Brain microvascular endothelial cell (primary cell): Measurements from ENCODE around the gene ACOT4.
"Not testable (repeated sequence)": the region's sequence is repeated elsewhere in the genome, so short reads cannot be mapped to it uniquely, and the experiment has no call there.

Experiments
- DNase-seq: peaks from one replicate; pipeline ENCODE4 v3.0.0-alpha.2; 2020
- H3K27ac ChIP-seq: fragments of 250-450 bp; sonication (Bioruptor Pico); 2 replicates; pipeline ENCODE4 v1.5.1; 2020; ENCODE audit warnings: mild to moderate bottlenecking, moderate library complexity
- H3K27me3 ChIP-seq: fragments of 250-450 bp; sonication (Bioruptor Pico); replicated peaks from 2 replicates; pipeline ENCODE4 v1.5.1; 2020; ENCODE audit warnings: mild to moderate bottlenecking
- H3K36me3 ChIP-seq: fragments of 250-450 bp; sonication (Bioruptor Pico); replicated peaks from 2 replicates; pipeline ENCODE4 v1.5.1; 2020; ENCODE audit warnings: mild to moderate bottlenecking
- H3K4me3 ChIP-seq: 2 replicates; pipeline ENCODE4 v1.5.1; 2011; ENCODE audit warnings: low read depth, mild to moderate bottlenecking, control low read depth, low read length, moderate library complexity
- in situ Hi-C: cut with HindIII; loops from 2 replicates; pipeline ENCODE4 v1.10.0; 2017; ENCODE audit warnings: low sequenced_read_pairs, low pct_ligation_motif_present
- TF ChIP-seq, protein P1 (sequence below): IDR thresholded peaks from 2 replicates; pipeline ENCODE4 v1.5.1; 2011; ENCODE audit warnings: low read depth, mild to moderate bottlenecking, moderate library complexity, low read length, control low read depth, inconsistent platforms; ENCODE audit errors: missing control alignments

The ACOT4 gene

DNA sequence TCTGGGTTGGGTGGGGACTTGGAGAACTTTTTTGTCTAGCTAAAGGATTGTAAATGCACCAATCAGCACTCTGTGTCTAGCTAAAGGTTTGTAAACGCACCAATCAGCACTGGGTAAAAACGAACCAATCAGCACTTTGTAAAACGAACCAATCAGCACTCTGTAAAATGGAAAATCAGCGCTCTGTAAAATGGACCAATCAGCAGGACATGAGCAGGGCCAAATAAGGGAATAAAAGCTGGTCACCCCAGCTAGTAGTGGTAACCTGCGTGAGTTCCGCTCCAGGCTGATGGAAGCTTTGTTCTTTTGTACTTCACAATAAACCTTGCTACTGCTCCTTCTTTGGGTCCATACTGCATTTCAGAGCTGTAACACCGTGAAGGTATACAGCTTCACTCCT, 24.3 kb upstream of the ACOT4 start:
- H3K27me3 ChIP-seq = no peaks in the 10 kb centered on the region
- H3K27ac ChIP-seq = no peak overlapping the region
- no peaks in the 10 kb centered on the region for H3K36me3 ChIP-seq
- H3K4me3 ChIP-seq = no peak overlapping the region
- TF ChIP-seq, protein P1, sequence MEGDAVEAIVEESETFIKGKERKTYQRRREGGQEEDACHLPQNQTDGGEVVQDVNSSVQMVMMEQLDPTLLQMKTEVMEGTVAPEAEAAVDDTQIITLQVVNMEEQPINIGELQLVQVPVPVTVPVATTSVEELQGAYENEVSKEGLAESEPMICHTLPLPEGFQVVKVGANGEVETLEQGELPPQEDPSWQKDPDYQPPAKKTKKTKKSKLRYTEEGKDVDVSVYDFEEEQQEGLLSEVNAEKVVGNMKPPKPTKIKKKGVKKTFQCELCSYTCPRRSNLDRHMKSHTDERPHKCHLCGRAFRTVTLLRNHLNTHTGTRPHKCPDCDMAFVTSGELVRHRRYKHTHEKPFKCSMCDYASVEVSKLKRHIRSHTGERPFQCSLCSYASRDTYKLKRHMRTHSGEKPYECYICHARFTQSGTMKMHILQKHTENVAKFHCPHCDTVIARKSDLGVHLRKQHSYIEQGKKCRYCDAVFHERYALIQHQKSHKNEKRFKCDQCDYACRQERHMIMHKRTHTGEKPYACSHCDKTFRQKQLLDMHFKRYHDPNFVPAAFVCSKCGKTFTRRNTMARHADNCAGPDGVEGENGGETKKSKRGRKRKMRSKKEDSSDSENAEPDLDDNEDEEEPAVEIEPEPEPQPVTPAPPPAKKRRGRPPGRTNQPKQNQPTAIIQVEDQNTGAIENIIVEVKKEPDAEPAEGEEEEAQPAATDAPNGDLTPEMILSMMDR = no peak
- no peak for DNase-seq
- in situ Hi-C loops = no loop called here

DNA sequence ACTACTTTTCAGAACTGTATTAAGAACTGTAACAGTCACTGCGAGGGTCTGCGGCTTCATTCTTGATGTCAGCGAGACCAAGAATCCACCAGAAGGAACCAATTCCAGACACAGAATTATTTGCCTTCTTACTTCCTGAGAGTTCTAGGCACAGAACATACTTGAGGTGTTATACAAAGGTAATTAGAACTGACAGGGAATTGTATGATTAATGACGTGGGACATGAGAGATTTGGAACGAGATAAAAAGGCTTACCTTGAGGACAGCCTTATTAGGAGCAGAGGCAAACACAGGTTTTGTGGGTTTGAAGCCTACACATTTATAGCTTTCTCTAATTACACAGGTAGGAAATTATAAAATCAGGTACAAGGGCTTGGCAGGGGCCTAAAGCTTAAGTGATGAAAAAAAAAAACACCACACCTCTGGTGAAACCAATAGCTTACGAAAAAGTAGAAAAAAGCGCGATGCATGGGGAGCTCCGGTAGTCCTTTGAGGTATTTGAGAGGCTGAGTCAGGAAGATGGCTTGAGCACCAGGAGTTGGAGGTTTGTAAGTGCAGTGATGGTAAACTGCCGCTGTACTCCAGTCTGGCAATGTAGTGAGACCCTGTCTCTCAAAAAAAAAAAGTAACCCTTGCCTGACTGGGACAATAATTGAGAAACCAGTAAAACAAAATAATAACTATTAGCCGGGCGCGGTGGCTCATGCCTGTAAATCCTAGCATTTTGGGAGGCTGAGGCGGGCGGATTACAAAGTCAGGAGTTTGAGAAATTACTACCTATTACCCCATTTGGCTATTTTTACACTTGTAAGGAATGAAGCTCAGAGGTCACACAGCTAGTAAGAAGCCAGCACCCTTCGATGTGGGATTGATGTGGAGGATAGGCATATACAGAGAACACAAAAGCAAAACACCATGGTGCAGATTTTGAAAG, 23.5 kb upstream of the ACOT4 start:
- Histone ChIP-seq H3K36me3 (no peaks in the 10 kb centered on the region), H3K27ac (peak overlapping the region; percentile 78), H3K4me3 (peak overlapping the region; percentile 61), H3K27me3 (no peaks in the 10 kb centered on the region)
- no peak for DNase-seq
- in situ Hi-C loops = no loop called here
- TF ChIP-seq, protein P1 = no peak

DNA sequence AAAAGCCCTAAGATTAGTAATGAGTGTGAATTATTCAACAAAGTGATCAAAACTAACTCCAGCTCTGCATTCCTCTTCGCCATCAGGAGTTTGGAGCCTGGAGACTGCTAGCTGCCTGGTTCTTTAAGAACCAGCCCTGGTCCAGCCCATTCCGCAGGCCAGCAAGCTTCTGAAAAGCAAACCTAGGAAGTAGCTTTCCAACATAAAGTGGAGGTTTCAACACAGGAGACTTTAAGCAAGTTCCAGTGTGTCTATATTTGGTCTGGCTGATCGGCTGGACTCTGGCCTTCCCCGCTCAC, 22.8 kb upstream of the ACOT4 start:
- H3K27me3 ChIP-seq, H3K36me3 ChIP-seq, DNase-seq, in situ Hi-C loops: not testable (repeated sequence)
- peak overlapping the region; percentile 61 for H3K4me3 ChIP-seq
- peak overlapping the region; percentile 78 for H3K27ac ChIP-seq

DNA sequence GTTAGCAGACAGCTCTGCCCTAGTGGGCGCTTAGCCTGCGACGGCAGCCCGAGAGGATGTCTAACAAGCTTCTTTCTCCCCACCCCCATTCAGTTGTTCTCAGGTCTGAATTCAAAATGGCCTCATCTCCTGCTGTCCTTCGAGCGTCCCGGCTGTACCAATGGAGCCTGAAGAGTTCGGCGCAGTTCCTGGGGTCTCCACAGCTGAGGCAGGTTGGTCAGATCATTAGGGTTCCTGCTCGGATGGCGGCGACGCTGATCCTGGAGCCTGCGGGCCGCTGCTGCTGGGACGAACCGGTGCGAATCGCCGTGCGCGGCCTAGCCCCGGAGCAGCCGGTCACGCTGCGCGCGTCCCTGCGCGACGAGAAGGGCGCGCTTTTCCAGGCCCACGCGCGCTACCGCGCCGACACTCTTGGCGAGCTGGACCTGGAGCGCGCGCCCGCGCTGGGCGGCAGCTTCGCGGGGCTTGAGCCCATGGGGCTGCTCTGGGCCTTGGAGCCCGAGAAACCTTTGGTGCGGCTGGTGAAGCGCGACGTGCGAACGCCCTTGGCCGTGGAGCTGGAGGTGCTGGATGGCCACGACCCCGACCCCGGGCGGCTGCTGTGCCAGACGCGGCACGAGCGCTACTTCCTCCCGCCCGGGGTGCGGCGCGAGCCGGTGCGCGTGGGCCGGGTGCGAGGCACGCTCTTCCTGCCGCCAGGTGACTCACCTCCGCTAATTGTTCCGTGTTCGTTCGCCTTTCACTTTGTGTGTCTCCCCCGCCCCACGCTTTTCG, 22.3 kb upstream of the ACOT4 start, which contains the start of gene ACOT2:
Gene ACOT2, plus strand, starts transcription at position 29 of the 774 bp plus-strand sequence. Its CDS starts 28 bp downstream, at position 57.
- Histone ChIP-seq H3K27ac (peak within 1 kb of the TSS; percentile 78), H3K4me3 (peak within 1 kb of the TSS; percentile 61)
- in situ Hi-C loops, H3K36me3 ChIP-seq, H3K27me3 ChIP-seq: not testable (repeated sequence)
- peak; percentile 87 for DNase-seq
- TF ChIP-seq, protein P1 = peak; percentile 38

DNA sequence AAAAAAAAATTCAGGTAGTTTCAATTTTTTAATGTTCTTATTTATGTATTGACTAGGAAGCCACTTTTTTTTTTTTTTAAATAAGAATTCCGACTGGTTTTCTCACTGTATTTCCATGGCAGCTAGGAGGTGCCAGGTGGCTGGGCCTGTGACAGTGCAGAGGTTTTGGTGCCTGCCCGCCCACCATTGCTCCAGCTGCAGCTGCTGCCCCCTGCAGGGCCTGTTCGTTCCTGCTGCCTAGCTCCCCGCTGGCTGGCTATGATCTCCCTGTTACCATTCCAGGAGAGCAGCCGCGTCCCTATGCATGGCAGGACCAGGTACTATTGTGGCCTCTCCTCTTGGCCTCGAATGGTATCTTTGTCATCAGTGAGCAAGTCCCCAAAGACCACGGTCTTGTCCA, 20.8 kb upstream of the ACOT4 start:
- H3K27me3 ChIP-seq, H3K36me3 ChIP-seq, H3K4me3 ChIP-seq, in situ Hi-C loops, H3K27ac ChIP-seq: not testable (repeated sequence)
- TF ChIP-seq, protein P1 = peak; percentile 70
- peak; percentile 39 for DNase-seq

DNA sequence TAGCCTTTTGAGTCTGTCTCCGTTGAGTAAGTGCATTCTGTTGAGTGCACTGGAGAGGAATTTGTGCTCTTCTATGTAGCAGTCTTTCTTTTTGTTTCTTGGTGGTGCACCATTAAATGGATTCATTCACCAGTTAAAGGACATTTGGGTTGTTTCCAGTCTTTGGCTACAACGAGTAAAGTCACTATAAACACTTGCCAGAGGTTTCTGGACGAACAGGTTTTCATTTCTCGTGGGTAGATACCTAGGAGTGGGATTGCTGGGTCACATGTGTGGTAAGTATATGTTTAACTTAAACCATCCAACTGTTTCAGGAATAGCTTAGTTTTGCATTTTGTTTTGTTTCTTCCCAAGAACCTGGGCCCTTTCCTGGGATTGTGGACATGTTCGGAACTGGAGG, 18.6 kb upstream of the ACOT4 start:
- H3K27me3 ChIP-seq, H3K27ac ChIP-seq, H3K36me3 ChIP-seq, H3K4me3 ChIP-seq, in situ Hi-C loops, DNase-seq: not testable (repeated sequence)

DNA sequence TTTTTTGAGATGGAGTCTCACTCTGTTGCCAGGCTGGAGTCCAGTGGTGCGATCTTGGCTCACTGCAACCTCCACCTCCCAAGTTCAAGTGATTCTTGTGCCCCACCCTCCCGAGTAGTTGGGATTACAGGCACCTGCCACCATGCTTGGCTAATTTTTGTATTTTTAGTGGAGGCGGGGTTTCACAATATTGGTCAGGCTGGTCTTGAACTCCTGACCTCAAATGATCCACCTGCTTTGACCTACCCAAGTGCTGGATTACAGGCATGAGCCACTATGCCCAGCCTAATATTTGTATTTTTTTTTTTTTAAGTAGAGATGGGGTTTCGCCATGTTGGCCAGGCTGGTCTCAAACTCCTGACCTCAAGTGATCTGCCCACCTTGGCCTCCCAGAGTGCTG, 17.9 kb upstream of the ACOT4 start:
- H3K4me3 ChIP-seq, H3K36me3 ChIP-seq, H3K27me3 ChIP-seq, DNase-seq, H3K27ac ChIP-seq, in situ Hi-C loops: not testable (repeated sequence)

DNA sequence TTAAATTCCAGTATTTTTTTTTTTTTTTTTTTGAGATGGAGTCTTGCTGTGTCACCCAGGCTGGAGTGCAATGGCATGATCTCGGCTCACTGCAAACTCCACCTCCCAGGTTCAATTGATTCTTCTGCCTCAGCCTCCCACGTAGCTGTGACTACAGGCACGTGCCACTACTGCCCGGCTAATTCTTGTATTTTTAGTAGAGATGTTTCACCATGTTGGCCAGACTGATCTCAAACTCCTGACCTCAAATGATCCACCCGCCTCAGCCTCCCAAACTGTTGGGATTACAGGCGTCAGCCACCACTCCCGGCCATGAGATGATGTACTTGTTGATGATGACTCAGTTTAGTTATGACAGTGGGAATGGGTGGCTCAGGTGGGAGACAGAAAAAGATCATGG, 17.4 kb upstream of the ACOT4 start:
- in situ Hi-C loops, DNase-seq, H3K27ac ChIP-seq: not testable (repeated sequence)

More for the DNA sequence above, 17.4 kb upstream of the ACOT4 start:
- not testable (repeated sequence) for H3K36me3 ChIP-seq, H3K4me3 ChIP-seq, H3K27me3 ChIP-seq
